Ishikawa (cell line): ENCODE measurements around the gene CCDC201.

ENCODE experiments used
- CEBPB ChIP-seq: IDR thresholded peaks from 2 replicates; pipeline ENCODE4 v1.6.1; 2012
- CREB1 ChIP-seq: IDR thresholded peaks from 2 replicates; pipeline ENCODE4 v1.6.1; 2012; ENCODE audit warnings: low read depth
- EGR1 ChIP-seq: IDR thresholded peaks from 2 replicates; pipeline ENCODE4 v1.6.1; 2012
- EP300 ChIP-seq: IDR thresholded peaks from 2 replicates; pipeline ENCODE4 v1.6.1; 2012; ENCODE audit warnings: borderline replicate concordance
- FOXM1 ChIP-seq: IDR thresholded peaks from 2 replicates; pipeline ENCODE4 v1.6.1; 2012; ENCODE audit warnings: low read depth, borderline replicate concordance
- MAX ChIP-seq: IDR thresholded peaks from 2 replicates; pipeline ENCODE4 v1.6.1; 2012
- NFIC ChIP-seq: IDR thresholded peaks from 2 replicates; pipeline ENCODE4 v1.6.1; 2012
- RAD21 ChIP-seq: IDR thresholded peaks from 2 replicates; pipeline ENCODE4 v1.6.1; 2012; ENCODE audit warnings: low read depth
- REST ChIP-seq: IDR thresholded peaks from 2 replicates; pipeline ENCODE4 v1.6.1; 2012; ENCODE audit warnings: low read depth, mild to moderate bottlenecking
- TAF1 ChIP-seq: IDR thresholded peaks from 2 replicates; pipeline ENCODE4 v1.6.1; 2012; ENCODE audit warnings: low read depth, mild to moderate bottlenecking
- TCF12 ChIP-seq: IDR thresholded peaks from 2 replicates; pipeline ENCODE4 v1.6.1; 2012; ENCODE audit warnings: low read depth
- TEAD4 ChIP-seq: IDR thresholded peaks from 2 replicates; pipeline ENCODE4 v1.6.1; 2012
- USF1 ChIP-seq: IDR thresholded peaks from 2 replicates; pipeline ENCODE4 v1.6.1; 2012
- YY1 ChIP-seq: IDR thresholded peaks from 2 replicates; pipeline ENCODE4 v1.6.1; 2012; ENCODE audit warnings: low read depth
- ZBTB7A ChIP-seq: IDR thresholded peaks from 2 replicates; pipeline ENCODE4 v1.6.1; 2012; ENCODE audit warnings: low read depth

Gene CCDC201

GRCh38 chr7:45885264-45885882 is 12.5 kb upstream of the CCDC201 start:
- no peak for TF ChIP-seq FOXM1
- TF ChIP-seq CREB1 = no peak
- no peak for TF ChIP-seq NFIC
- no peak for TF ChIP-seq RAD21
- TF ChIP-seq YY1 = no peak
- no peak for TF ChIP-seq EGR1
- TF ChIP-seq TEAD4 = peak; percentile 42; the same call in 1 of the 2 replicates

GRCh38 chr7:45884136-45884535 is 11.3 kb upstream of the CCDC201 start:
- TF ChIP-seq MAX (no peak), EGR1 (no peak), CREB1 (no peak), TCF12 (no peak), TEAD4 (no peak), YY1 (no peak), NFIC (no peak), CEBPB (no peak), USF1 (no peak), RAD21 (no peak), FOXM1 (no peak), ZBTB7A (no peak), REST (no peak), TAF1 (no peak), EP300 (no peak)

- TF ChIP-seq MAX = no peak
- TF ChIP-seq FOXM1 = no peak
- TF ChIP-seq ZBTB7A = no peak
- TF ChIP-seq NFIC = no peak
- TF ChIP-seq TAF1 = no peak
- no peak for TF ChIP-seq RAD21
- no peak for TF ChIP-seq CEBPB
- TF ChIP-seq EGR1 = no peak
- TF ChIP-seq USF1 = no peak
- TF ChIP-seq YY1 = no peak
These were observed 9.6 kb upstream of the CCDC201 start for GRCh38 chr7:45882465-45882810.

- TF ChIP-seq FOXM1 (no peak), MAX (no peak), USF1 (no peak), TEAD4 (no peak), EGR1 (no peak), YY1 (no peak), TCF12 (no peak), TAF1 (no peak), CREB1 (no peak), EP300 (no peak), CEBPB (no peak)
These were observed 9.0 kb upstream of the CCDC201 start for GRCh38 chr7:45881759-45882464.

GRCh38 chr7:45881280-45881758 is 8.4 kb upstream of the CCDC201 start:
- TF ChIP-seq TCF12 (no peak), TAF1 (no peak), CREB1 (no peak), EP300 (no peak), REST (no peak), RAD21 (no peak), YY1 (no peak), FOXM1 (no peak)
